Measurements from ENCODE around the gene CLMP. TPM values are rescaled to one million over a fixed set of nuclear protein-coding genes. Genes with fewer than 3 reads are reported as not detected.

CLMP gene
- total RNA-seq, 1 experiment from 2014 or later, result 5.4 TPM

- TF ChIP-seq EZH2 (IDR thresholded peaks at IDR 0.05; ENCODE audit: low read depth) (no peak), CTCF (conservative IDR thresholded peaks at IDR 0.05) (no peak)
- ChIA-PET POLR2A (ENCODE audit: unreplicated experiment) (interaction anchor here (0.6 to 0.7 kb wide), 4 partner anchors 184 to 388 kb away, joined by 3 to 4 read pairs (median 3); no protein-coding TSS in a partner anchor), CTCF (interaction anchor here (0.6 kb wide), 1 partner anchor 192 kb away, joined by 12 read pairs; no protein-coding TSS in a partner anchor)
- Histone ChIP-seq H2AFZ (no peak overlapping the region), H4K20me1 (ENCODE audit: insufficient read depth) (peaks cover 70% of the 10 kb centered on the region), H3K36me3 (ENCODE audit: low read depth) (peaks cover 59% of the 10 kb centered on the region), H3K79me2 (ENCODE audit: low read depth) (peaks cover 53% of the 10 kb centered on the region), H3F3A (ENCODE audit: insufficient read depth, low read depth) (peaks cover 84% of the 10 kb centered on the region), H3K4me1 (replicated peaks; ENCODE audit: insufficient read depth) (peaks cover 27% of the 10 kb centered on the region), H3K4me2 (peak overlapping the region; percentile 25), H3K27ac (peak overlapping the region; percentile 96), H3K9me2 (ENCODE audit: insufficient read depth) (no peaks in the 10 kb centered on the region), H3K27me3 (ENCODE audit: insufficient read depth, low read depth) (no peaks in the 10 kb centered on the region), H3K4me3 (no peak overlapping the region), H3K9me3 (ENCODE audit: insufficient read depth, low read depth) (no peaks in the 10 kb centered on the region)
- no peak for DNase-seq
- intact Hi-C loops (cut with micrococcal nuclease; ENCODE audit: unreplicated experiment), result loop anchor here (10.0 kb wide), 1 partner anchor 262 kb away; no protein-coding TSS in a partner anchor
- BruUV-seq (replicated peaks), result no TSS peak
These were observed 138.1 kb downstream of the CLMP start for GRCh38 chr11:123056835-123057491.

- no peak for DNase-seq
- H3K9me3 ChIP-seq (ENCODE audit: insufficient read depth, low read depth), result no peaks in the 10 kb centered on the region
- ChIA-PET POLR2A (ENCODE audit: unreplicated experiment) (interaction anchor here (0.6 kb wide), 2 partner anchors 33 to 475 kb away, joined by 7 to 11 read pairs; no protein-coding TSS in a partner anchor), CTCF (interaction anchor here (0.6 to 2.0 kb wide), 6 partner anchors 18 to 284 kb away, joined by 3 to 8 read pairs (median 6); no protein-coding TSS in a partner anchor)
- H3K4me3 ChIP-seq, result no peak overlapping the region
- peaks cover 27% of the 10 kb centered on the region for H3K4me1 ChIP-seq (replicated peaks; ENCODE audit: insufficient read depth)
- BruUV-seq (replicated peaks), result no TSS peak
- H3F3A ChIP-seq (ENCODE audit: insufficient read depth, low read depth), result peaks cover 72% of the 10 kb centered on the region
- H3K9me2 ChIP-seq (ENCODE audit: insufficient read depth), result no peaks in the 10 kb centered on the region
- H3K4me2 ChIP-seq, result no peak overlapping the region; the same call in 1 of the 2 replicates
- H3K27me3 ChIP-seq (ENCODE audit: insufficient read depth, low read depth), result no peaks in the 10 kb centered on the region
- H3K79me2 ChIP-seq (ENCODE audit: low read depth), result peaks cover 37% of the 10 kb centered on the region
- no peak overlapping the region for H2AFZ ChIP-seq
- TF ChIP-seq EZH2 (IDR thresholded peaks at IDR 0.05; ENCODE audit: low read depth) (no peak), CTCF (conservative IDR thresholded peaks at IDR 0.05) (no peak; the same call in 1 of the 2 replicates)
- peaks cover 57% of the 10 kb centered on the region for H4K20me1 ChIP-seq (ENCODE audit: insufficient read depth)
- peaks cover 45% of the 10 kb centered on the region for H3K36me3 ChIP-seq (ENCODE audit: low read depth)
- intact Hi-C loops (cut with micrococcal nuclease; ENCODE audit: unreplicated experiment), result loop anchor here (10.0 kb wide), 1 partner anchor 261 kb away; no protein-coding TSS in a partner anchor
- peak overlapping the region; percentile 36; the same call in 1 of the 2 replicates for H3K27ac ChIP-seq
These were observed 139.7 kb downstream of the CLMP start for GRCh38 chr11:123055191-123055901.

- DNase-seq, result peak in 1 of 2 experiments; percentile 74
- H3K4me2 ChIP-seq, result no peak overlapping the region
- no peaks in the 10 kb centered on the region for H3K27me3 ChIP-seq (ENCODE audit: insufficient read depth, low read depth)
- no peak overlapping the region for H2AFZ ChIP-seq
- intact Hi-C loops (cut with micrococcal nuclease; ENCODE audit: unreplicated experiment), result loop anchor here (1.0 to 10.0 kb wide), 2 partner anchors 191 to 260 kb away; no protein-coding TSS in a partner anchor
- peaks cover 48% of the 10 kb centered on the region for H4K20me1 ChIP-seq (ENCODE audit: insufficient read depth)
- H3F3A ChIP-seq (ENCODE audit: insufficient read depth, low read depth), result peaks cover 64% of the 10 kb centered on the region
- TF ChIP-seq CTCF (conservative IDR thresholded peaks at IDR 0.05) (peak; percentile 87), EZH2 (IDR thresholded peaks at IDR 0.05; ENCODE audit: low read depth) (no peak)
- peaks cover 36% of the 10 kb centered on the region for H3K36me3 ChIP-seq (ENCODE audit: low read depth)
- ChIA-PET CTCF (interaction anchor here (0.5 to 2.0 kb wide), 23 partner anchors 8 to 526 kb away, joined by 3 to 15 read pairs (median 4); partner anchors contain the start of gene HSPA8), POLR2A (ENCODE audit: unreplicated experiment) (interaction anchor here (0.5 to 0.7 kb wide), 6 partner anchors 33 to 498 kb away, joined by 4 to 13 read pairs (median 10); no protein-coding TSS in a partner anchor)
- no peak overlapping the region for H3K4me3 ChIP-seq
- H3K4me1 ChIP-seq (replicated peaks; ENCODE audit: insufficient read depth), result peaks cover 21% of the 10 kb centered on the region
- no peaks in the 10 kb centered on the region for H3K9me2 ChIP-seq (ENCODE audit: insufficient read depth)
- H3K79me2 ChIP-seq (ENCODE audit: low read depth), result peaks cover 28% of the 10 kb centered on the region
- BruUV-seq (replicated peaks), result no TSS peak
- H3K9me3 ChIP-seq (ENCODE audit: insufficient read depth, low read depth), result no peaks in the 10 kb centered on the region
- peak overlapping the region; percentile 36 for H3K27ac ChIP-seq
These were observed 140.6 kb downstream of the CLMP start for GRCh38 chr11:123054301-123055065.
